ENCODE data around the gene VAMP2.

Gene VAMP2

DNA sequence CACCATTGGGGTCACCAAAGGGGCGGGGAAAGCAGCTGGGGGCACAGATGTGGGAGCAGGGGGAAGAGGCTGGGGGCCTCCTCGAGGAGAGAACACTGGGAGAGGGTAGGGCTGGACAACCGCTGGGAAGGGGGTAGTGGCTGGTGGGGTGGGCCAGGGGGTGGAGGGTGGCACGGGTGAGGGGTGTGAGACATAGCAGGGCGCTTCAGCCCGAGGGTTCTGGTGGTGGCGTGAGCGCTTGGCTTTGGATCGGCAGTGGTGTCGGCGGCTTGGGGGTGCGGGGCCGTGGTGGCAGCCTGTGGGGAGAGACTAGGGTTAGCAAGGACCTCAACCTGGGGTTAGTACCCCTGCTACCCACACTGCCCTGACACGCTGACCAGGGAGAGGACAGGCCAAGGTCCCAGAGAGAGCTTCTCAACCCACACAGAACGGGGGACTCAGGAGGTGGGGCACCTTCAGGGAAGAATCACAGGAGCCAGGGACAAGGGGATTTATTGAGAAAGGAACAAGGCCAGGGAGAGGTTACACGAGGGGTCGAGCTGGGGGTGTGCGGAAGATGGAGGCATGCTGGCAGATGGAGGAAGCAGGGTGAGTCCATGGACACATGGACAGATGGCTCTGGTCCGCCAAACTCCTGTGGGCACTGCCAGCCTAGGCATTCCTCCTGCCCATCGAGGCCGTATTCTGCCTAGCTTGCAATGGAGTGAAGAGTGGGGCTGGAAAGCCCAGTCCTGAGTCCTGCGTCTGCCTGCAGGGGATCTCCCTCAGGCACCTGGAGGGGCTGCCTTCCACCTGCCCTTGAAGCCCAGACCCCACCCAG is 19.0 kb downstream of the VAMP2 start:
- H3K4me3 ChIP-seq (ENCODE audit: low read depth, low read length), result no peak overlapping the region
- TF ChIP-seq, protein P1, sequence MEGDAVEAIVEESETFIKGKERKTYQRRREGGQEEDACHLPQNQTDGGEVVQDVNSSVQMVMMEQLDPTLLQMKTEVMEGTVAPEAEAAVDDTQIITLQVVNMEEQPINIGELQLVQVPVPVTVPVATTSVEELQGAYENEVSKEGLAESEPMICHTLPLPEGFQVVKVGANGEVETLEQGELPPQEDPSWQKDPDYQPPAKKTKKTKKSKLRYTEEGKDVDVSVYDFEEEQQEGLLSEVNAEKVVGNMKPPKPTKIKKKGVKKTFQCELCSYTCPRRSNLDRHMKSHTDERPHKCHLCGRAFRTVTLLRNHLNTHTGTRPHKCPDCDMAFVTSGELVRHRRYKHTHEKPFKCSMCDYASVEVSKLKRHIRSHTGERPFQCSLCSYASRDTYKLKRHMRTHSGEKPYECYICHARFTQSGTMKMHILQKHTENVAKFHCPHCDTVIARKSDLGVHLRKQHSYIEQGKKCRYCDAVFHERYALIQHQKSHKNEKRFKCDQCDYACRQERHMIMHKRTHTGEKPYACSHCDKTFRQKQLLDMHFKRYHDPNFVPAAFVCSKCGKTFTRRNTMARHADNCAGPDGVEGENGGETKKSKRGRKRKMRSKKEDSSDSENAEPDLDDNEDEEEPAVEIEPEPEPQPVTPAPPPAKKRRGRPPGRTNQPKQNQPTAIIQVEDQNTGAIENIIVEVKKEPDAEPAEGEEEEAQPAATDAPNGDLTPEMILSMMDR (IDR thresholded peaks at IDR 0.05; ENCODE audit: low read depth, low read length), result no peak

DNA sequence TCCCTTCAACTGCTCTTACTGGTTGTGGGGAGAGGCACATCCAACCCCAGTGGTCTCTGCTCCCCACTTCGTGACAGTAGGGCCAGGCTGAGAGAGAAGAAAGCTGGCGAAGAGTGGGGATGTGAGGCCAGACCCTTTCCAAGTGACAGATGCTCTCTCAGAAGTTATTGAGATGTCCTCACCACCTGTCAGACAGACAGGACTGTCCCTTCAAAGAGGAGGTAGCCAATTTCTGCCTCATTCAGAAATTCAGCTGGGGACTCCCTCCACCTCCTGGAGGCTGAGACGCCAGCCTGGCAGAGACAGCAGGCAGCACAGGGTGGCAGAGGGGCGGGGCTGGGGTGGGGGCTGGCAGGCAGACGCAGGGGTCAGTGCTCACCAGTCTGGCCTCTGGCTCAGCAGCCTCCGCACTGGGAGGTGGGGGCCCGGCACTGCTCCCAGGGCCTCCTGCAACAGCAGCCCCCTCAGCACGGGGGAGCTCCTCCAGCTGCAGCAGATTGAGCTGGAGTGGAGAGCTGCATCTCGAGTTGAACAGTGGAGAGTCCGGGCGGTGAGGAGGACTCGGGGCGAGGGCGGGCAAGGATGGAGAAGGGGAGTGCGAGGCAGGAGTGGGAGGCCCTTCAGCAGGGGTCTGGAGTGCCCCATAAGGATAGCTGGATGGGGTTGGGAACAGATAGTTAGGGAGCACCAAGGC is 19.7 kb downstream of the VAMP2 start:
- TF ChIP-seq, protein P1 (IDR thresholded peaks at IDR 0.05; ENCODE audit: low read depth, low read length), result no peak
- H3K4me3 ChIP-seq (ENCODE audit: low read depth, low read length), result no peak overlapping the region

DNA sequence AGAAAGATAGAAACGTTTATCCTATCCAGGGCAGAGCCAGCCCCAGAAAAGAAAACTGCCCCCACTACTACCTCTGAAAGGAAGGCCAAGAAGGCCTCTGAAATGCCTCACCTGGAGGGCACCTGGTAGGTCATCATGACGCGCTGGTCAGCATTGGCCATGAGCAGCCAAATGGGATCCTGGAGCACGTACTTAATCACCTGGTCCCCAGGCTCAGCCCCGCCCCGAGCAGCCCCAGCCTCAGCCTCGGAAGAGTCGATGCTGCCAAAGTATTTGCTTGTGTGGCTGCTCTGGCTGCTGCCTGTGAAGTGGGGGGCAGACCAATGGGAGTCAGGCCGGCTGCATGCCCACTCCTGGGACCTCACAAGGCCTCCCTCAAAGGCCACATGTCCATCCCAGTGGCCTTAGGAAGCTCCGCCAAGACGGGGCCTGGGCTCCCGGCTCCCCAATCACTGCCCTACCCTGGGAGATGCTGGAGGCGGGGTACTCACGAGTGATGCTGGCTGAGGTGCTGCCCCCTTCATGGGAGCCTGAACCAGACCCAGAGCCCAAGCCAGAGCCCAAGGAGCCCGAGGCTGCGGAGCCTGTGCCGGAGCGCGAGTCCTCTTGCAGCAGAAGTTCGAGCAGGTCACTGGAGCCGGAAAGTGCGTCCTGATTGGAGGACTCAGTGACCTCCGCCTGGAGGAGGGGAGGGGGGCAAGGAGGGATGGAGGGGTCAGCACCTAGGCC is 20.4 kb downstream of the VAMP2 start:
- TF ChIP-seq, protein P1 (IDR thresholded peaks at IDR 0.05; ENCODE audit: low read depth, low read length), result no peak
- H3K4me3 ChIP-seq (ENCODE audit: low read depth, low read length), result no peak overlapping the region

DNA sequence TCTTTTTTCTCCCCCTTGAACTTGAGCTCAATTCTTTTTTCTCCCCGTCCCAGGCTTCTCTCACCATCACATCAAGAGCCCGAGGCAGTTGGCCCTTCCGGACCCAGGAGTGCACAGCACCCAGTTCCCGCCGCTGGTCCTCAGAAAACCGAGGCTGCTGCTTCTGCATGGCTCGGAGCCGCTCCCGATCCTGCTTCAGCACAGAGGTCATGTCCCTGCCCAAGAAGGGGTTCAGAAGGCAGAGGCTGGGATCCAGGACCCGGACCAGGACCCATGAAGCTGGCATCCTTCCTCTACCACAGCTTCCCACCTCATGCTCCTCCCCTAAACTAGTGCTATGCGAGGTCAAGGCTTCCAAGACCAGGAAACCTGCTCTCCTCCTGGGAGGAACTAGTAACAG is 21.0 kb downstream of the VAMP2 start:
- TF ChIP-seq, protein P1 (IDR thresholded peaks at IDR 0.05; ENCODE audit: low read depth, low read length), result no peak
- H3K4me3 ChIP-seq (ENCODE audit: low read depth, low read length), result no peak overlapping the region

DNA sequence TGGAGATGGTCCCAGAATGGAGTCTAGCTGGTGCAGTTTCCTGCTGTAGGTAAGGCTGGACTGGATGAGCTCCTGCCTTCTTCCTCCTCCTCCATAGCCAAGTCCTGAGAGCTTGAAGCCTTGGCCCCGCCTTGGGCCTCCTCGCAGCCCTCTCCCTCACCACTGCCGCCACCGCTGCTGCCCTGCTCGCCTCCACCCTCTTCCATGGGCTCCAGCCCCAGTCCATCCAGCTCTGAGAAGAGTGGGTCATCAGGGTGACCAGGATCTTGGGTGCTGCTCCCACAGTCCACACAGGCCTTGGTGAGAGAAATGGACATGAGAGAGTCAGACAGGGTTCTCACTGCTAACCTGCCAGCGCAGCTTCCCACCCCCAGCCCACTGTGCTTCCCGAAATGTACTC is 21.7 kb downstream of the VAMP2 start:
- H3K4me3 ChIP-seq (ENCODE audit: low read depth, low read length), result no peak overlapping the region
- TF ChIP-seq, protein P1 (IDR thresholded peaks at IDR 0.05; ENCODE audit: low read depth, low read length), result no peak

DNA sequence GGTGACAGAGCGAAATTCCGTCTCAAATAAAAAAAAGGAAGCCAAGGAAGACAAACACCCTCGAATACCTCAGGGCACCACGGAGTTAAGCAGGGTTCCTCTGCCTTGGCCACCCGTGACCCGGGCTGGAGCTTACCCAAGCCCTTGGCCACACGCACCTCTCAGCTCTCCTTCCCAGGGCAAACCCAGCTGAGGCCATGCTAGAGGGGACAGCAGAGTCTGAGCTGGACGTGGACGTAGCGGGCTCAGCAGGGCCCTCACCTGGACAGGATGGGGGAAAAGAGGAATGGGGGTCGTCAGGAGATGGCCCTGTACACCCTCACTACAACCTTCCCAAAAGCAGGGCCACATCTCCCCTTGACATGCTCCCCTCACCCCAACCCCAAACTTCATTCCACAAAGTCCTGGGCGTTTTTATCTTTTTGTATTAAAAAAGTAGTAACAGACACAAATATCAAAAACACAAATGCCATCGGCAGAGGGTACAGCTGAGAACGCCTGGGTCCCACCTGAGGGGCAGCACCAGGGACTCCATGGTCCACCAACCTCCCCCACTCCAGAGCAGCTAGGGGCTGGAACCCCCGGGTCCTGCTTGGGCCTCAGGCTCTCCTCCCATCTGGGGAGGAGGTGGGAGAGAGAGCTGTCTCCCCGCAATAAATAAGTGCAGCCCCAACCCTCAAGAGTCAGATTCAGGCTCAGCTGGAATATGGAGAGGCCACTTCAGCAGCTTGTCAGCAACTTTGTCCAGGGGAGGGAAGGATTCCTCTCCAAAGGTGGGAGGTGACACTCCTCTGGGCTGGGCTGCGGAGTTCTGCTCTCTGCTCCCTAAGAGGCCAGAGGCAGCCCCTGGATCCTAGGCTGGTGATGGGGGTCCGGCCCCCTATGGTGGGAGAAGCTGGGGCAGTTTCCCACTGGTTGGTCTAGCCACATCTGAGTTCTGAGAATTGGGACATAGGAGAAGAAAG is 22.4 kb downstream of the VAMP2 start:
- TF ChIP-seq, protein P1 (IDR thresholded peaks at IDR 0.05; ENCODE audit: low read depth, low read length), result no peak
- no peak overlapping the region for H3K4me3 ChIP-seq (ENCODE audit: low read depth, low read length)

All from WI38 (cell line).